IMR-90 (cell line): Measurements from ENCODE around the gene FCGR2B. TPM values are rescaled to one million over a fixed set of nuclear protein-coding genes. Genes with fewer than 3 reads are reported as not detected.

Experiments used
- ATAC-seq: fragments of 200-7000 bp; cut with Tn5 transposase; 2 replicates; pipeline ENCODE4 v1.9.1; 2020; ENCODE audit warnings: low read depth, mild to moderate bottlenecking, moderate library complexity
- BruUV-seq: library from RNA; stranded (reverse); fragments of 400-500 nt; replicated peaks from 2 replicates; lab custom pipeline; 2021; lab: Mats Ljungman, UMichigan
- CTCF ChIA-PET: fragments of 300-600 bp; formaldehyde crosslinking; extraction: SDS; loops from one replicate; lab custom pipeline; 2021; ENCODE audit warnings: antibody characterized with exemption; lab: Yijun Ruan, JAX
- POLR2A ChIA-PET: fragments of 300-600 bp; sonication (Branson Sonifier 250); formaldehyde crosslinking; loops from one replicate; lab custom pipeline; 2022; ENCODE audit warnings: antibody characterized with exemption; ENCODE audit not compliant: unreplicated experiment; lab: Charles Lee
- DNase-seq: peaks from one replicate; pipeline ENCODE4 v3.0.0; 2013
- H2AFZ ChIP-seq: replicated peaks from 2 replicates; pipeline ENCODE3; 2013; ENCODE audit warnings: low read length, mild to moderate bottlenecking; ENCODE audit not compliant: poor library complexity
- H2AK5ac ChIP-seq: 2 replicates; pipeline ENCODE4 v1.6.1; 2013; ENCODE audit warnings: low read depth, low read length, inconsistent platforms
- H2AK9ac ChIP-seq: replicated peaks from 2 replicates; pipeline ENCODE3; 2013; ENCODE audit warnings: mild to moderate bottlenecking, low read depth, low read length, moderate library complexity; ENCODE audit not compliant: poor library complexity
- H2BK120ac ChIP-seq: 2 replicates; pipeline ENCODE4 v1.6.1; 2013; ENCODE audit warnings: low read depth, low read length, inconsistent platforms
- H2BK15ac ChIP-seq: 3 replicates; pipeline ENCODE4 v1.6.1; 2013; ENCODE audit warnings: low read depth, low read length, inconsistent platforms
- H2BK20ac ChIP-seq: 2 replicates; pipeline ENCODE4 v1.6.1; 2013; ENCODE audit warnings: low read depth, mild to moderate bottlenecking, inconsistent platforms, low read length, moderate library complexity
- H2BK5ac ChIP-seq: 2 replicates; pipeline ENCODE4 v1.6.1; 2013; ENCODE audit warnings: mild to moderate bottlenecking, low read depth, low read length, inconsistent platforms; ENCODE audit not compliant: poor library complexity, severe bottlenecking
- H3K14ac ChIP-seq: replicated peaks from 2 replicates; pipeline ENCODE4 v1.6.1; 2013; ENCODE audit warnings: low read depth, low read length, inconsistent platforms
- H3K18ac ChIP-seq: 2 replicates; pipeline ENCODE4 v1.6.1; 2013; ENCODE audit warnings: low read depth, low read length, control low read depth
- H3K23ac ChIP-seq: 2 replicates; pipeline ENCODE4 v1.6.1; 2013; ENCODE audit warnings: low read depth, low read length, inconsistent platforms
- H3K27ac ChIP-seq: 2 replicates; pipeline ENCODE4 v1.5.1; 2013; ENCODE audit warnings: mild to moderate bottlenecking, control low read depth, low read length; ENCODE audit not compliant: insufficient read depth
- H3K27me3 ChIP-seq: 2 replicates; pipeline ENCODE4 v1.6.1; 2013; ENCODE audit warnings: low read length; ENCODE audit not compliant: control insufficient read depth, insufficient read depth
- H3K36me3 ChIP-seq: 2 replicates; pipeline ENCODE4 v1.6.1; 2013; ENCODE audit warnings: low read length, mixed read lengths; ENCODE audit not compliant: control insufficient read depth, insufficient read depth
- H3K4ac ChIP-seq: 2 replicates; pipeline ENCODE4 v1.6.1; 2013; ENCODE audit warnings: low read depth, low read length, inconsistent platforms
- H3K4me1 ChIP-seq: 2 replicates; pipeline ENCODE4 v1.6.1; 2013; ENCODE audit warnings: low read length, mixed read lengths; ENCODE audit not compliant: control insufficient read depth, insufficient read depth
- H3K4me2 ChIP-seq: 2 replicates; pipeline ENCODE4 v1.6.1; 2013; ENCODE audit warnings: low read depth, mild to moderate bottlenecking, control low read depth, low read length, moderate library complexity
- H3K4me3 ChIP-seq: 2 replicates; pipeline ENCODE4 v1.5.1; 2013; ENCODE audit warnings: low read depth, mild to moderate bottlenecking, control low read depth, low read length, moderate library complexity; ENCODE audit not compliant: insufficient read depth
- H3K56ac ChIP-seq: 2 replicates; pipeline ENCODE4 v1.6.1; 2013; ENCODE audit warnings: low read length, inconsistent platforms; ENCODE audit not compliant: insufficient read depth; ENCODE audit errors: extremely low read depth
- H3K79me1 ChIP-seq, 2 experiments: 2 replicates each; pipeline ENCODE4 v1.6.1; 2013; ENCODE audit warnings: low read length in 2 of 2, inconsistent platforms in 1 of 2, low read depth in 1 of 2
- H3K9ac ChIP-seq: 2 replicates; pipeline ENCODE4 v1.6.1; 2013; ENCODE audit warnings: low read depth, low read length, control low read depth
- H3K9me1 ChIP-seq: 2 replicates; pipeline ENCODE4 v1.6.1; 2013; ENCODE audit warnings: low read length, inconsistent platforms; ENCODE audit not compliant: insufficient read depth
- H3K9me3 ChIP-seq: 2 replicates; pipeline ENCODE4 v1.6.1; 2013; ENCODE audit warnings: low read length; ENCODE audit not compliant: control insufficient read depth, insufficient read depth
- H4K20me1 ChIP-seq: 2 replicates; pipeline ENCODE4 v1.6.1; 2013; ENCODE audit warnings: low read length, inconsistent platforms; ENCODE audit not compliant: insufficient read depth
- H4K5ac ChIP-seq: 2 replicates; pipeline ENCODE4 v1.6.1; 2013; ENCODE audit warnings: mild to moderate bottlenecking, low read depth, low read length, control low read depth
- H4K8ac ChIP-seq, 2 experiments: 2 replicates each; pipeline ENCODE4 v1.6.1; 2013; ENCODE audit warnings: low read depth in 2 of 2, low read length in 2 of 2, control low read depth in 1 of 2, inconsistent platforms in 1 of 2
- H4K91ac ChIP-seq: 2 replicates; pipeline ENCODE4 v1.6.1; 2013; ENCODE audit warnings: low read depth, low read length, inconsistent platforms; ENCODE audit not compliant: insufficient read depth
- BHLHE40 ChIP-seq: fragments of 150-350 bp; IDR thresholded peaks from 2 replicates; pipeline ENCODE4 v1.6.1; 2016; ENCODE audit warnings: mild to moderate bottlenecking, low read depth, low read length
- CEBPB ChIP-seq: IDR thresholded peaks from 2 replicates; pipeline ENCODE4 v1.6.1; 2012; ENCODE audit warnings: low read depth, low read length, improper control_type of control experiment
- CHD1 ChIP-seq: IDR thresholded peaks from 2 replicates; pipeline ENCODE4 v1.6.1; 2012; ENCODE audit warnings: low read depth, low read length, improper control_type of control experiment
- CTCF ChIP-seq: conservative IDR thresholded peaks from 2 replicates; pipeline ENCODE4 v1.5.1; 2012; ENCODE audit warnings: mild to moderate bottlenecking, low read depth, low read length, improper control_type of control experiment
- ELK1 ChIP-seq: fragments of 150-350 bp; IDR thresholded peaks from 2 replicates; pipeline ENCODE4 v1.6.1; 2016; ENCODE audit warnings: low read depth, mild to moderate bottlenecking, low read length, moderate library complexity, borderline replicate concordance
- FOS ChIP-seq: fragments of 150-350 bp; IDR thresholded peaks from 2 replicates; pipeline ENCODE4 v1.6.1; 2016; ENCODE audit warnings: low read depth, low read length
- MAFK ChIP-seq: IDR thresholded peaks from 2 replicates; pipeline ENCODE4 v1.6.1; 2012; ENCODE audit warnings: low read depth, low read length, improper control_type of control experiment
- MAZ ChIP-seq: IDR thresholded peaks from 2 replicates; pipeline ENCODE4 v1.6.1; 2012; ENCODE audit warnings: low read depth, mild to moderate bottlenecking, low read length, improper control_type of control experiment, moderate library complexity, borderline replicate concordance
- MXI1 ChIP-seq: IDR thresholded peaks from 2 replicates; pipeline ENCODE4 v1.6.1; 2012; ENCODE audit warnings: low read depth, mild to moderate bottlenecking, low read length, moderate library complexity, borderline replicate concordance
- NFE2L2 ChIP-seq: fragments of 150-350 bp; IDR thresholded peaks from 2 replicates; pipeline ENCODE4 v1.6.1; 2016; ENCODE audit warnings: low read depth, mild to moderate bottlenecking, low read length
- POLR2A ChIP-seq: IDR thresholded peaks from 2 replicates; pipeline ENCODE4 v1.6.1; 2012; ENCODE audit warnings: mild to moderate bottlenecking, low read depth, low read length
- RAD21 ChIP-seq: IDR thresholded peaks from 2 replicates; pipeline ENCODE4 v1.6.1; 2012; ENCODE audit warnings: low read length, improper control_type of control experiment
- RCOR1 ChIP-seq: IDR thresholded peaks from 2 replicates; pipeline ENCODE4 v1.6.1; 2012; ENCODE audit warnings: mild to moderate bottlenecking, low read length, improper control_type of control experiment; ENCODE audit not compliant: insufficient replicate concordance
- RFX5 ChIP-seq: IDR thresholded peaks from 2 replicates; pipeline ENCODE4 v1.8.0; 2012; ENCODE audit warnings: low read depth, mild to moderate bottlenecking, low read length, moderate library complexity
- SMC3 ChIP-seq: fragments of 150-350 bp; IDR thresholded peaks from 2 replicates; pipeline ENCODE4 v1.6.1; 2016; ENCODE audit warnings: low read depth, mild to moderate bottlenecking, antibody characterized with exemption, low read length, moderate library complexity
- WGBS, 2 experiments: methylation state at CpG; one replicate each; pipeline versions ENCODE4 v1.1.5 to v1.1.7; 2013; ENCODE audit warnings: missing lambda C conversion rate in 2 of 2; ENCODE audit not compliant: insufficient read length in 1 of 2; ENCODE audit errors: extremely low coverage in 2 of 2; 5-methylcytosine and 5-hydroxymethylcytosine counted together
- dilution Hi-C: fragments of 300-500 bp; cut with HindIII; formaldehyde crosslinking; loops from one replicate; pipeline ENCODE4 v1.14.3; 2018; ENCODE audit warnings: low sequenced_read_pairs; ENCODE audit not compliant: unreplicated experiment
- in situ Hi-C: fragments of 300-500 bp; cut with MboI; formaldehyde crosslinking; loops from 3 replicates; pipeline ENCODE4 v1.14.3; 2019; ENCODE audit warnings: low sequenced_read_pairs, inconsistent platforms, mixed read lengths
- intact Hi-C: fragments of 100-400 bp; cut with micrococcal nuclease; formaldehyde crosslinking; loops from 2 replicates; pipeline ENCODE4 v1.10.0; 2022
- polyA plus RNA-seq, 3 experiments: library from polyadenylated mRNA; depleted of rRNA; stranded (reverse); fragments of >200 nt; gene quantifications; 2 replicates each; pipeline ENCODE4 v1.2.3, GENCODE V29; 2012; ENCODE audit warnings: low replicate concordance in 1 of 3
- total RNA-seq: library from RNA; depleted of rRNA; stranded (reverse); fragments of >200 nt; gene quantifications from 2 replicates; pipeline ENCODE4 v1.2.3, GENCODE V29; 2012
- TF ChIP-seq, protein P1 (sequence below): fragments of 150-350 bp; IDR thresholded peaks from 2 replicates; pipeline ENCODE4 v1.6.1; 2017; ENCODE audit warnings: mild to moderate bottlenecking, antibody characterized with exemption, low read length, low read depth

Gene FCGR2B
- total and polyA plus RNA-seq, 2 of the 4 experiments (the other 2 are of a cell fraction), result not detected

- Histone ChIP-seq H2BK15ac (no peak overlapping the region; the same call in 2 of the 3 replicates), H3K4me2 (no peak overlapping the region), H3K36me3 (no peaks in the 10 kb centered on the region), H2BK5ac (no peak overlapping the region), H3K4me1 (peaks cover 2% of the 10 kb centered on the region), H3K23ac (no peak overlapping the region), H3K56ac (no peak overlapping the region), H2BK20ac (no peak overlapping the region), H3K4me3 (no peak overlapping the region), H4K91ac (no peak overlapping the region), H2BK120ac (no peak overlapping the region), H2AK9ac (no peak overlapping the region), H2AK5ac (no peak overlapping the region), H4K8ac (no peak overlapping the region), H4K5ac (no peak overlapping the region), H4K20me1 (no peaks in the 10 kb centered on the region), H3K14ac (no peak overlapping the region), H3K9me3 (no peaks in the 10 kb centered on the region), H3K18ac (no peak overlapping the region), H3K9ac (no peak overlapping the region), H3K9me1 (peaks cover 18% of the 10 kb centered on the region), H3K4ac (no peak overlapping the region), H2AFZ (no peak overlapping the region), H3K27ac (no peak overlapping the region), H3K79me1 (0 out of 4 replicates have a peak, but pooled peaks cover 0 to 5% of the 10 kb centered on the region in 2 experiments), H3K27me3 (no peaks in the 10 kb centered on the region)
- DNase-seq (no peak), ATAC-seq (no peak)
- in situ Hi-C loops, result no loop called here
- intact Hi-C loops, result no loop called here
- TF ChIP-seq NFE2L2, result no peak
- no peak for TF ChIP-seq MAFK
- no peak for TF ChIP-seq RCOR1
- TF ChIP-seq CTCF, result no peak
- no peak for TF ChIP-seq POLR2A
- no peak for TF ChIP-seq MXI1
- TF ChIP-seq CEBPB, result no peak
- no peak for TF ChIP-seq FOS
- no peak for TF ChIP-seq MAZ
- no peak for TF ChIP-seq SMC3
- no peak for TF ChIP-seq BHLHE40
- no peak for TF ChIP-seq CHD1
- TF ChIP-seq, protein P1, sequence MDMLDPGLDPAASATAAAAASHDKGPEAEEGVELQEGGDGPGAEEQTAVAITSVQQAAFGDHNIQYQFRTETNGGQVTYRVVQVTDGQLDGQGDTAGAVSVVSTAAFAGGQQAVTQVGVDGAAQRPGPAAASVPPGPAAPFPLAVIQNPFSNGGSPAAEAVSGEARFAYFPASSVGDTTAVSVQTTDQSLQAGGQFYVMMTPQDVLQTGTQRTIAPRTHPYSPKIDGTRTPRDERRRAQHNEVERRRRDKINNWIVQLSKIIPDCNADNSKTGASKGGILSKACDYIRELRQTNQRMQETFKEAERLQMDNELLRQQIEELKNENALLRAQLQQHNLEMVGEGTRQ, result no peak
- no peak for TF ChIP-seq RFX5
- TF ChIP-seq RAD21, result no peak
- TF ChIP-seq ELK1, result no peak
- POLR2A ChIA-PET, result no interaction called here
- no TSS peak for BruUV-seq
- CTCF ChIA-PET, result no interaction called here
- WGBS, 2 experiments, result no CpG with 5 or more reads among the region's 1 CpG
- dilution Hi-C loops, result no loop called here
Observed at GRCh38 chr1:161720422-161720821, 57.5 kb downstream of the FCGR2B start.
